ENCODE data around the gene WDR88. TPM values are rescaled to one million over a fixed set of nuclear protein-coding genes. Genes with fewer than 3 reads are reported as not detected.
"Not testable (repeated sequence)": the region's sequence is repeated elsewhere in the genome, so short reads cannot be mapped to it uniquely, and the experiment has no call there.

WDR88 gene
- total RNA-seq, 1 donor from 2014 or later, result not detected

GRCh38 chr19:33158365-33158764 is 26.5 kb downstream of the WDR88 start:
- no peak for DNase-seq (ENCODE audit: low read depth)
- Histone ChIP-seq H3K4me3 (ENCODE audit: low read depth, low read length) (no peak overlapping the region), H3K27me3 (ENCODE audit: control insufficient read depth, insufficient read depth, low read length) (no peaks in the 10 kb centered on the region), H3K36me3 (ENCODE audit: control insufficient read depth, insufficient read depth, low read length) (no peaks in the 10 kb centered on the region)
- TF ChIP-seq, protein P1, sequence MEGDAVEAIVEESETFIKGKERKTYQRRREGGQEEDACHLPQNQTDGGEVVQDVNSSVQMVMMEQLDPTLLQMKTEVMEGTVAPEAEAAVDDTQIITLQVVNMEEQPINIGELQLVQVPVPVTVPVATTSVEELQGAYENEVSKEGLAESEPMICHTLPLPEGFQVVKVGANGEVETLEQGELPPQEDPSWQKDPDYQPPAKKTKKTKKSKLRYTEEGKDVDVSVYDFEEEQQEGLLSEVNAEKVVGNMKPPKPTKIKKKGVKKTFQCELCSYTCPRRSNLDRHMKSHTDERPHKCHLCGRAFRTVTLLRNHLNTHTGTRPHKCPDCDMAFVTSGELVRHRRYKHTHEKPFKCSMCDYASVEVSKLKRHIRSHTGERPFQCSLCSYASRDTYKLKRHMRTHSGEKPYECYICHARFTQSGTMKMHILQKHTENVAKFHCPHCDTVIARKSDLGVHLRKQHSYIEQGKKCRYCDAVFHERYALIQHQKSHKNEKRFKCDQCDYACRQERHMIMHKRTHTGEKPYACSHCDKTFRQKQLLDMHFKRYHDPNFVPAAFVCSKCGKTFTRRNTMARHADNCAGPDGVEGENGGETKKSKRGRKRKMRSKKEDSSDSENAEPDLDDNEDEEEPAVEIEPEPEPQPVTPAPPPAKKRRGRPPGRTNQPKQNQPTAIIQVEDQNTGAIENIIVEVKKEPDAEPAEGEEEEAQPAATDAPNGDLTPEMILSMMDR (IDR thresholded peaks at IDR 0.05; ENCODE audit: insufficient read depth, low read length, poor library complexity, severe bottlenecking), result no peak

- H3K36me3 ChIP-seq (ENCODE audit: control insufficient read depth, insufficient read depth, low read length), result no peaks in the 10 kb centered on the region
- TF ChIP-seq, protein P1 (IDR thresholded peaks at IDR 0.05; ENCODE audit: insufficient read depth, low read length, poor library complexity, severe bottlenecking), result no peak
- no peak for DNase-seq (ENCODE audit: low read depth)
Measured at GRCh38 chr19:33159149-33159548, 27.2 kb downstream of the WDR88 start.

GRCh38 chr19:33159893-33160292 is 28.0 kb downstream of the WDR88 start:
- H3K36me3 ChIP-seq (ENCODE audit: control insufficient read depth, insufficient read depth, low read length), result no peaks in the 10 kb centered on the region
- no peak for DNase-seq (ENCODE audit: low read depth)
- TF ChIP-seq, protein P1 (IDR thresholded peaks at IDR 0.05; ENCODE audit: insufficient read depth, low read length, poor library complexity, severe bottlenecking), result no peak
- H3K4me3 ChIP-seq (ENCODE audit: low read depth, low read length), result no peak overlapping the region
- no peaks in the 10 kb centered on the region for H3K27me3 ChIP-seq (ENCODE audit: control insufficient read depth, insufficient read depth, low read length)

More at GRCh38 chr19:33159149-33159548, 27.2 kb downstream of the WDR88 start:
- Histone ChIP-seq H3K4me3 (ENCODE audit: low read depth, low read length) (no peak overlapping the region), H3K27me3 (ENCODE audit: control insufficient read depth, insufficient read depth, low read length) (no peaks in the 10 kb centered on the region)

DNA sequence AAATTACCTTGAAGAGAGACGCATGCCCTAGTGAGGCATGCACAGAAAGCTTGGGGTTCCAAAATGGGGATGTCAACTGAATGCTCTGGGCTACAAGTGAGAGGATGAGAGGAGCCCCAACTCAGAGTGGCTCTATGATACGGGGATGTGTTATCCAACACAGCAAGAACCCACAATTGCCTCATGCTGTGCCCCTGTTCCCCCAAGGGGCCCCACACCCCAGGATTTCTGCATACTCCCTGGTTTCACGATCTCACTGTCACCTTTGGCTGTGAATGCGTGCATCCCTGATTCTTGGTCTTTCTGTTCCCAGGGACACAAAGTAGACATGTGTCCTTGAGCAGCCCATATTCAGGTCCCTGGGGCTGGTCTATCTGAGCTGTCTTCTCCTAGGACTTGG is 29.3 kb downstream of the WDR88 start:
- H3K4me3 ChIP-seq (ENCODE audit: low read depth, low read length), result no peak overlapping the region
- no peaks in the 10 kb centered on the region for H3K36me3 ChIP-seq (ENCODE audit: control insufficient read depth, insufficient read depth, low read length)
- TF ChIP-seq, protein P1 (IDR thresholded peaks at IDR 0.05; ENCODE audit: insufficient read depth, low read length, poor library complexity, severe bottlenecking), result no peak
- DNase-seq (ENCODE audit: low read depth), result no peak
- H3K27me3 ChIP-seq (ENCODE audit: control insufficient read depth, insufficient read depth, low read length), result no peaks in the 10 kb centered on the region

DNA sequence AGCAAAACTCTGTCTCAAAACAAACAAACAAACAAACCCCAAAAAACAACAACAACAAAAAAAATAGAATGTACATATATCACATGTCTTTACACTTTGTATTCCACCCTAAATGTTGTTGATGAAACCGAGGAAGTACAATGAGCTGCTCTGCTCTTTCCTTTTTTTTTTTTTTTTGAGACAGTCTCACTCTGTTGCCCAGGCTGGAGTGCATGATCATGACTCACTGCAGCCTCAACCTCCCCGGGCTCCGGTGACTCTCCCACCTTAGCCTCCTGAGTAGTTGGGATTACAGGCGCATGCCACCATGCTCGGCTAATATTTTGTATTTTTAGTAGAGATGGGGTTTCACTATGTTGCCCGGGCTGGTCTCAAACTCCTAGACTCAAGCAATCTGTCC is 31.6 kb downstream of the WDR88 start:
- no peaks in the 10 kb centered on the region for H3K27me3 ChIP-seq (ENCODE audit: control insufficient read depth, insufficient read depth, low read length)
- TF ChIP-seq, protein P1 (IDR thresholded peaks at IDR 0.05; ENCODE audit: insufficient read depth, low read length, poor library complexity, severe bottlenecking), result no peak
- H3K36me3 ChIP-seq (ENCODE audit: control insufficient read depth, insufficient read depth, low read length), result no peaks in the 10 kb centered on the region
- H3K4me3 ChIP-seq (ENCODE audit: low read depth, low read length), result no peak overlapping the region
- no peak for DNase-seq (ENCODE audit: low read depth)

DNA sequence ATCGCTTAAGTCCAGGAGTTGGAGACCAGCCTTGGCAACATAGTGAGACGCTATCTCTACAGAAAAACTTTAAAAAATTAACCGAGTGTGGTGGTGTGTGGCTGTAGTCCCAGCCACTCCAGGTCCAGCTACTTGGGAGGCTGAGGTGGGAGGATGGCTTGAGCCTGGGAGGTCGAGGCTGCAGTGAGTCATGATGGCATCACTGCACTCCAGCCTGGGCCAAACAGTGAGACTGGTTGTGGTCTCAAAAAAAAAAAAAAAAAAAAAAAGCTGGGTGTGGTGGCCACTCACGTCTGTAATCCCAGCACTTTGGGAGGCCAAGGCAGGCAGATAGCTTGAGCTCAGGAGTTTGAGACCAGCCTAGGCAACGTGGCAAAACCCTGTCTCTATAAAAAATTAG is 34.1 kb downstream of the WDR88 start:
- not testable (repeated sequence) for H3K36me3 ChIP-seq (ENCODE audit: control insufficient read depth, insufficient read depth, low read length); H3K4me3 ChIP-seq (ENCODE audit: low read depth, low read length); DNase-seq (ENCODE audit: low read depth); H3K27me3 ChIP-seq (ENCODE audit: control insufficient read depth, insufficient read depth, low read length)
